Measurements from ENCODE around the gene CCDC85B. TPM values are rescaled to one million over a fixed set of nuclear protein-coding genes. Genes with fewer than 3 reads are reported as not detected.

CCDC85B gene
- total RNA-seq, 1 donor from 2014 or later, result 32.7 TPM

- intact Hi-C loops (cut with micrococcal nuclease), result no loop called here
- H3K9me3 ChIP-seq (replicated peaks), result no peaks in the 10 kb centered on the region
- no peak overlapping the region for H3K27ac ChIP-seq (replicated peaks)
Measured at GRCh38 chr11:65866509-65867283, 23.8 kb upstream of the CCDC85B start.

GRCh38 chr11:65867284-65868071 is 23.0 kb upstream of the CCDC85B start:
- TF ChIP-seq CTCF (IDR thresholded peaks at IDR 0.05; ENCODE audit: borderline replicate concordance), result no peak
- H3K4me3 ChIP-seq, result no peak overlapping the region
- no peaks in the 10 kb centered on the region for H3K27me3 ChIP-seq (ENCODE audit: low read depth)
- intact Hi-C loops (cut with micrococcal nuclease), result no loop called here
- DNase-seq, result peak; percentile 23
- no peak overlapping the region for H3K27ac ChIP-seq (replicated peaks)
- H3K9me3 ChIP-seq (replicated peaks), result no peaks in the 10 kb centered on the region
- H3K4me1 ChIP-seq, result peaks cover 58% of the 10 kb centered on the region
- peaks cover 69% of the 10 kb centered on the region for H3K36me3 ChIP-seq

More at GRCh38 chr11:65866509-65867283, 23.8 kb upstream of the CCDC85B start:
- Histone ChIP-seq H3K4me3 (no peak overlapping the region), H3K36me3 (peaks cover 77% of the 10 kb centered on the region), H3K4me1 (peaks cover 59% of the 10 kb centered on the region), H3K27me3 (ENCODE audit: low read depth) (no peaks in the 10 kb centered on the region)
- no peak for TF ChIP-seq CTCF (IDR thresholded peaks at IDR 0.05; ENCODE audit: borderline replicate concordance)
- peak; percentile 9 for DNase-seq

- no peaks in the 10 kb centered on the region for H3K27me3 ChIP-seq (ENCODE audit: low read depth)
Measured at GRCh38 chr11:65868076-65868667, 22.3 kb upstream of the CCDC85B start.

GRCh38 chr11:65868907-65869306 is 21.6 kb upstream of the CCDC85B start:
- H3K4me1 ChIP-seq, result peaks cover 55% of the 10 kb centered on the region
- no peak overlapping the region for H3K27ac ChIP-seq (replicated peaks)
- no peak overlapping the region for H3K4me3 ChIP-seq
- no peaks in the 10 kb centered on the region for H3K27me3 ChIP-seq (ENCODE audit: low read depth)
- intact Hi-C loops (cut with micrococcal nuclease), result no loop called here
- TF ChIP-seq CTCF (IDR thresholded peaks at IDR 0.05; ENCODE audit: borderline replicate concordance), result no peak
- DNase-seq, result no peak
- no peaks in the 10 kb centered on the region for H3K9me3 ChIP-seq (replicated peaks)
- peaks cover 55% of the 10 kb centered on the region for H3K36me3 ChIP-seq

More at GRCh38 chr11:65868076-65868667, 22.3 kb upstream of the CCDC85B start:
- no peaks in the 10 kb centered on the region for H3K9me3 ChIP-seq (replicated peaks)
- intact Hi-C loops (cut with micrococcal nuclease), result no loop called here
- H3K4me1 ChIP-seq, result peaks cover 56% of the 10 kb centered on the region
- DNase-seq, result peak; percentile 18
- no peak overlapping the region for H3K4me3 ChIP-seq
- no peak for TF ChIP-seq CTCF (IDR thresholded peaks at IDR 0.05; ENCODE audit: borderline replicate concordance)
- peaks cover 62% of the 10 kb centered on the region for H3K36me3 ChIP-seq
- H3K27ac ChIP-seq (replicated peaks), result no peak overlapping the region

- no peak overlapping the region for H3K4me3 ChIP-seq
- peak; percentile 15 for DNase-seq
- H3K27ac ChIP-seq (replicated peaks), result peak overlapping the region; percentile 98
- H3K36me3 ChIP-seq, result peaks cover 46% of the 10 kb centered on the region
- no peaks in the 10 kb centered on the region for H3K27me3 ChIP-seq (ENCODE audit: low read depth)
- intact Hi-C loops (cut with micrococcal nuclease), result no loop called here
- no peak for TF ChIP-seq CTCF (IDR thresholded peaks at IDR 0.05; ENCODE audit: borderline replicate concordance)
- H3K4me1 ChIP-seq, result peaks cover 54% of the 10 kb centered on the region
- H3K9me3 ChIP-seq (replicated peaks), result no peaks in the 10 kb centered on the region
Measured at GRCh38 chr11:65869643-65870306, 20.7 kb upstream of the CCDC85B start.
